Sigmoid colon (tissue), 4 donors: ENCODE results near the gene STX4.

Source experiments
- CTCF ChIP-seq, 4 experiments: fragments of 450-650 bp in 3 of 4; fragments of 200-600 bp in 1 of 4; IDR thresholded peaks; one replicate each; pipeline ENCODE4 v1.5.1; 2016 to 2019; ENCODE audit warnings: antibody characterized with exemption in 4 of 4, mild to moderate bottlenecking in 3 of 4, moderate library complexity in 2 of 4
- POLR2A ChIP-seq, 2 donors: fragments of 450-650 bp; IDR thresholded peaks; one replicate each; pipeline ENCODE4 v1.6.1; 2016; ENCODE audit warnings: antibody characterized with exemption in 2 of 2, mild to moderate bottlenecking in 2 of 2, moderate library complexity in 2 of 2
- POLR2AphosphoS5 ChIP-seq, 4 donors: sonication (generic); formaldehyde crosslinking; IDR thresholded peaks; one replicate each; pipeline ENCODE4 v1.6.1; 2017; ENCODE audit warnings: antibody characterized with exemption in 4 of 4

GRCh38 chr16:31080035-31080629, 46.8 kb downstream of the STX4 start:
- TF ChIP-seq CTCF (IDR thresholded peaks at IDR 0.05) (no peak), POLR2AphosphoS5 (IDR thresholded peaks at IDR 0.05) (no peak), POLR2A (IDR thresholded peaks at IDR 0.05) (no peak)
